Stimulated activated CD8-positive, alpha-beta memory T cell treated with anti-CD3 and anti-CD28 coated beads, Interleukin-4, amount 100 ng/mL, for 24 hours (primary cell): ENCODE results near the gene BMP5.

Experiments
- DNase-seq: peaks from one replicate; pipeline ENCODE4 v3.0.0-alpha.2; 2020; ENCODE audit warnings: low read depth

The BMP5 gene

DNA sequence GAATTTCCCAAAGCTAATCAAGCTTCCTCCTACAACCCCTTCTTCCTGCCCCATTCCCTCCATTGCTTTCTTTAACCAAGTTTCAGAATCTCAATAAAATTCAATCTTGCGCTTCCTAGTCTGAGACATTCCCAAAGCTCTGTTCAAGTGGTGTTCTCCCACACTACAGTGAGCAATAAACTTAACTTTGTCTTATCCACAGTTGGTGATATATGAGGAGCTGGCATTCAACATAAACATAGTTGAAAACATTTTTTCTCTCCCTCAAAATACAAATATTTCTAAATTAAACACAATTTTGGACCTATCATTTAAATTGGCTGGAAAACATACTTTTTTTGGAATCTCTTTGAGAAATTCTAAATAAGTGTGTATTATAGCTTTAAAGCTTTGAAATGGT is 166.7 kb downstream of the BMP5 start:
- DNase-seq, result no peak

- DNase-seq, result no peak
These were observed 169.6 kb downstream of the BMP5 start for GRCh38 chr6:55705451-55706440.

DNA sequence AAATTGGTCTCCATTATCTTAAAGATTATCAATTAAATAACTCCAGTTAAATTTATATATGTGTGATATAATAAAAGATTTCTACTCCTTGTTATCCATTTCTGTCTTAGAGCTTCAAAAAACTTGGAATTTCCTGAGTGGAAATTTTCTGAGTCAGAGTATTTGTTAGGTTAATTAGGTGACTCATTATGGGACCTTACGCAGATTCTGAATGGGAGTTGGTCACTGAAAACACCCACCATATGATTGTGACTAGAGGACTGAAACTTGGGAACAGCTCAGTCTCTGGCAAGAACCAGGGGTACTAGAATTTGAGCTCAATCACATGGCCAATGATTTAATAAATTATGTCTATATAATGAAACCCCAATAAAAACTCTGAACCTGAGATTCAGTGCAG is 171.0 kb downstream of the BMP5 start:
- DNase-seq, result no peak
